H9 (cell line): ENCODE results near the gene AP2M1. TPM values are rescaled to one million over a fixed set of nuclear protein-coding genes. Genes with fewer than 3 reads are reported as not detected.

Experiments
- DNase-seq: peaks from one replicate; pipeline ENCODE4 v3.0.0-alpha.2; 2017
- H2AFZ ChIP-seq: one replicate; pipeline ENCODE4 v1.6.1; 2013; ENCODE audit warnings: mild to moderate bottlenecking, low read length, control low read depth, moderate library complexity
- H2AK5ac ChIP-seq: 2 replicates; pipeline ENCODE4 v1.6.1; 2013; ENCODE audit warnings: low read length, control low read depth, mixed read lengths; ENCODE audit not compliant: insufficient read length
- H2BK120ac ChIP-seq: one replicate; pipeline ENCODE4 v1.6.1; 2013; ENCODE audit warnings: low read depth, mild to moderate bottlenecking, low read length, control low read depth, inconsistent platforms; ENCODE audit not compliant: poor library complexity, severe bottlenecking
- H2BK12ac ChIP-seq: 2 replicates; pipeline ENCODE4 v1.6.1; 2013; ENCODE audit warnings: low read length, control low read depth, mixed read lengths, low read depth; ENCODE audit not compliant: insufficient read length
- H2BK15ac ChIP-seq: 2 replicates; pipeline ENCODE4 v1.6.1; 2013; ENCODE audit warnings: low read depth, low read length, control low read depth
- H2BK20ac ChIP-seq: one replicate; pipeline ENCODE4 v1.6.1; 2013; ENCODE audit warnings: low read depth, mild to moderate bottlenecking, low read length, control low read depth, inconsistent platforms; ENCODE audit not compliant: poor library complexity, severe bottlenecking
- H2BK5ac ChIP-seq: 2 replicates; pipeline ENCODE4 v1.6.1; 2013; ENCODE audit warnings: low read length, control low read depth, mixed read lengths; ENCODE audit not compliant: insufficient read length
- H3K14ac ChIP-seq: 2 replicates; pipeline ENCODE4 v1.6.1; 2013; ENCODE audit warnings: low read length, control low read depth; ENCODE audit not compliant: insufficient read depth
- H3K18ac ChIP-seq: 2 replicates; pipeline ENCODE4 v1.6.1; 2013; ENCODE audit warnings: low read depth, mild to moderate bottlenecking, mixed read lengths, low read length, control low read depth; ENCODE audit not compliant: insufficient read length
- H3K23ac ChIP-seq: 2 replicates; pipeline ENCODE4 v1.6.1; 2013; ENCODE audit warnings: low read length, control low read depth, mixed read lengths, low read depth; ENCODE audit not compliant: insufficient read length
- H3K23me2 ChIP-seq: 2 replicates; pipeline ENCODE4 v1.6.1; 2013; ENCODE audit warnings: low read depth, mild to moderate bottlenecking, mixed read lengths, low read length, control low read depth; ENCODE audit not compliant: insufficient read length, poor library complexity, severe bottlenecking
- H3K27ac ChIP-seq: 2 replicates; pipeline ENCODE4 v1.5.1; 2013; ENCODE audit warnings: low read length, control low read depth, mixed read lengths, low read depth; ENCODE audit not compliant: insufficient read length
- H3K27me3 ChIP-seq: 2 replicates; pipeline ENCODE4 v1.6.1; 2013; ENCODE audit warnings: low read length, control low read depth, inconsistent platforms; ENCODE audit not compliant: insufficient read depth
- H3K4ac ChIP-seq: 2 replicates; pipeline ENCODE4 v1.6.1; 2013; ENCODE audit warnings: low read depth, mild to moderate bottlenecking, control low read depth, inconsistent platforms, low read length, moderate library complexity
- H3K4me1 ChIP-seq: 2 replicates; pipeline ENCODE4 v1.6.1; 2013; ENCODE audit warnings: low read length, control low read depth, inconsistent platforms; ENCODE audit not compliant: insufficient read depth
- H3K4me2 ChIP-seq: 2 replicates; pipeline ENCODE4 v1.6.1; 2013; ENCODE audit warnings: low read length, control low read depth, mixed read lengths; ENCODE audit not compliant: insufficient read length, insufficient read depth
- H3K56ac ChIP-seq: 2 replicates; pipeline ENCODE4 v1.6.1; 2013; ENCODE audit warnings: low read depth, mild to moderate bottlenecking, mixed read lengths, low read length, control low read depth; ENCODE audit not compliant: insufficient read length
- H3K79me1 ChIP-seq: 2 replicates; pipeline ENCODE4 v1.6.1; 2013; ENCODE audit warnings: low read depth, mild to moderate bottlenecking, moderate library complexity, low read length, control low read depth, inconsistent platforms; ENCODE audit not compliant: insufficient read depth, poor library complexity, severe bottlenecking
- H3K79me2 ChIP-seq: 2 replicates; pipeline ENCODE4 v1.6.1; 2013; ENCODE audit warnings: low read length, control low read depth, inconsistent platforms; ENCODE audit not compliant: insufficient read depth
- H3K9ac ChIP-seq: 2 replicates; pipeline ENCODE4 v1.6.1; 2013; ENCODE audit warnings: low read length, control low read depth, mixed read lengths; ENCODE audit not compliant: insufficient read length; ENCODE audit errors: extremely low read depth
- H3K9me3 ChIP-seq: one replicate; pipeline ENCODE4 v1.6.1; 2013; ENCODE audit warnings: low read depth, low read length, inconsistent platforms; ENCODE audit not compliant: control insufficient read depth
- H3T11ph ChIP-seq: one replicate; pipeline ENCODE4 v1.6.1; 2013; ENCODE audit warnings: mild to moderate bottlenecking, low read length, control low read depth, inconsistent platforms
- H4K20me1 ChIP-seq: one replicate; pipeline ENCODE4 v1.6.1; 2013; ENCODE audit not compliant: control insufficient read depth, insufficient read length, insufficient read depth
- H4K5ac ChIP-seq: 2 replicates; pipeline ENCODE4 v1.6.1; 2013; ENCODE audit warnings: low read depth, mild to moderate bottlenecking, mixed read lengths, low read length, control low read depth; ENCODE audit not compliant: insufficient read length
- H4K8ac ChIP-seq: replicated peaks from 2 replicates; pipeline ENCODE4 v1.6.1; 2013; ENCODE audit warnings: low read length, control low read depth, mixed read lengths, low read depth; ENCODE audit not compliant: insufficient read length
- H4K91ac ChIP-seq: 2 replicates; pipeline ENCODE4 v1.6.1; 2013; ENCODE audit warnings: low read depth, mild to moderate bottlenecking, moderate library complexity, mixed read lengths, low read length, control low read depth; ENCODE audit not compliant: insufficient read length
- H3K27ac Mint-ChIP-seq, 3 experiments: 2 replicates in 2 of 3; 3 replicates in 1 of 3; pipeline ENCODE4 v1.8.0; 2020 to 2021; ENCODE audit warnings: mixed read lengths in 3 of 3, mild to moderate bottlenecking in 1 of 3, moderate library complexity in 1 of 3
- H3K27me3 Mint-ChIP-seq: 2 replicates; pipeline ENCODE4 v1.8.0; 2021; ENCODE audit warnings: low read depth, mild to moderate bottlenecking, moderate library complexity, mixed read lengths
- H3K36me3 Mint-ChIP-seq, 3 experiments: 2 replicates in 2 of 3; 3 replicates in 1 of 3; pipeline ENCODE4 v1.8.0; 2020 to 2021; ENCODE audit warnings: low read depth in 3 of 3, mixed read lengths in 3 of 3; ENCODE audit not compliant: insufficient read depth in 1 of 3
- H3K4me1 Mint-ChIP-seq, 2 experiments: 2 replicates each; pipeline ENCODE4 v1.8.0; 2020; ENCODE audit warnings: mixed read lengths in 2 of 2
- H3K4me3 Mint-ChIP-seq, 2 experiments: 2 replicates in 1 of 2; 3 replicates in 1 of 2; pipeline ENCODE4 v1.8.0; 2020 to 2021; ENCODE audit warnings: mild to moderate bottlenecking in 2 of 2, mixed read lengths in 2 of 2, moderate library complexity in 1 of 2
- H3K9me3 Mint-ChIP-seq, 2 experiments: 2 replicates in 1 of 2; 3 replicates in 1 of 2; pipeline ENCODE4 v1.8.0; 2020; ENCODE audit warnings: mild to moderate bottlenecking in 2 of 2, mixed read lengths in 2 of 2, moderate library complexity in 1 of 2
- WGBS: extraction: QIAGEN DNeasy Blood & Tissue Kit; methylation state at CpG from one replicate; pipeline ENCODE4 v1.1.7; 2013; ENCODE audit warnings: missing lambda C conversion rate, low lambda C conversion rate, mixed read lengths; ENCODE audit not compliant: insufficient read length; ENCODE audit errors: extremely low coverage; 5-methylcytosine and 5-hydroxymethylcytosine counted together
- total RNA-seq: library from RNA; stranded (reverse); gene quantifications from 2 replicates; pipeline ENCODE4 v1.2.1, GENCODE V29; 2021
- TF ChIP-seq, protein P1 (sequence below): fragments of 200-600 bp; sonication (generic); conservative IDR thresholded peaks from 3 replicates; pipeline ENCODE4 v1.8.0; 2021; ENCODE audit warnings: antibody characterized with exemption, mild to moderate bottlenecking

The AP2M1 gene
- total RNA-seq, 1 experiment from 2014 or later = 443 TPM

DNA sequence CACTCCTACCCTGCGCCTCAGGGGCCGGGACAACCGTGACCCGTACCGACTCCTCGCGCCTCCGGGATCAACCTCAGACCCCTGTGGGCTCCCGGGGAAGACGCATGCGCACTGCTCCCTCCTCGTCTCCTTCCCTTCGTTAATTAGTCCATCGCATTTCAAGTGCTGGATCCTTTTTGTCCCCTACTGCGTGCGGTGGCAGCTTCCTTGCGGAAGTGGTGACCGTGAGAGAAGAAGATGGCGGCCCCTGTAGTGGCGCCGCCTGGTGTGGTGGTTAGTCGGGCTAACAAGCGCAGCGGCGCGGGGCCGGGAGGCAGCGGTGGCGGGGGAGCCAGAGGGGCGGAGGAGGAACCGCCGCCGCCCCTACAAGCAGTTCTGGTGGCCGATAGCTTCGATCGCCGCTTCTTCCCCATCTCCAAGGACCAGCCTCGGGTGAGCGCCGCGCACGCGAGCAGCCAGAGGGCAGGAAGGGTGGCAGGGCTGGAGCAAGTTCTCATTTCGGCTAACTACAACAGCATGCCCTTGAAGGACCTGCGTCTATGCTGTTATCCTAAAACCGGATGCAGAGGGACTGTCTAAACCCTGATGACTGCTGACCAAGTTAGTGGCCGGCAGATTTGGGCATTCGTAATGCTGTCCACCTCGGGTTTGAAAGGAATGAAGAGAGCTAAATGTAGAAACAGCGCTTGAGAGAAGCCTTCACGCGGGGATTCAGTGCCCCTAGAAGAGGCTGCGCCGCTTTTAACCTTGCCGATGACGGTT, 39.3 kb upstream of the AP2M1 start, which contains the start of gene EIF2B5:
EIF2B5 (plus strand) TSS at position 210 of the 762 bp plus-strand sequence; CDS start at position 238, 28 bp downstream.
- no peak within 1 kb of the TSS for H4K8ac ChIP-seq
- no peaks in the 10 kb centered on the region for H3K27me3 ChIP-seq
- no peak within 1 kb of the TSS for H3K27ac ChIP-seq
- H3K23me2 ChIP-seq = peaks cover 13% of the 10 kb centered on the region
- Mint-ChIP-seq H3K4me3 (peak within 1 kb of the TSS; percentile 92 to 97), H3K4me1 (peaks cover 23 to 25% of the 10 kb centered on the region in 2 experiments), H3K27ac (peak within 1 kb of the TSS; percentile 82 to 95 (median 91); a peak in 6 of 7 replicates), H3K9me3 (no peaks in the 10 kb centered on the region), H3K27me3 (no peaks in the 10 kb centered on the region; the same call in 1 of the 2 replicates), H3K36me3 (peaks cover 1 to 17% (median 12%) of the 10 kb centered on the region in 3 experiments; a peak in 6 of 7 replicates)
- H3K4me1 ChIP-seq = no peaks in the 10 kb centered on the region
- H2BK15ac ChIP-seq = no peak within 1 kb of the TSS
- H3K79me1 ChIP-seq = no peaks in the 10 kb centered on the region
- no peak within 1 kb of the TSS for H3K23ac ChIP-seq
- TF ChIP-seq, protein P1, sequence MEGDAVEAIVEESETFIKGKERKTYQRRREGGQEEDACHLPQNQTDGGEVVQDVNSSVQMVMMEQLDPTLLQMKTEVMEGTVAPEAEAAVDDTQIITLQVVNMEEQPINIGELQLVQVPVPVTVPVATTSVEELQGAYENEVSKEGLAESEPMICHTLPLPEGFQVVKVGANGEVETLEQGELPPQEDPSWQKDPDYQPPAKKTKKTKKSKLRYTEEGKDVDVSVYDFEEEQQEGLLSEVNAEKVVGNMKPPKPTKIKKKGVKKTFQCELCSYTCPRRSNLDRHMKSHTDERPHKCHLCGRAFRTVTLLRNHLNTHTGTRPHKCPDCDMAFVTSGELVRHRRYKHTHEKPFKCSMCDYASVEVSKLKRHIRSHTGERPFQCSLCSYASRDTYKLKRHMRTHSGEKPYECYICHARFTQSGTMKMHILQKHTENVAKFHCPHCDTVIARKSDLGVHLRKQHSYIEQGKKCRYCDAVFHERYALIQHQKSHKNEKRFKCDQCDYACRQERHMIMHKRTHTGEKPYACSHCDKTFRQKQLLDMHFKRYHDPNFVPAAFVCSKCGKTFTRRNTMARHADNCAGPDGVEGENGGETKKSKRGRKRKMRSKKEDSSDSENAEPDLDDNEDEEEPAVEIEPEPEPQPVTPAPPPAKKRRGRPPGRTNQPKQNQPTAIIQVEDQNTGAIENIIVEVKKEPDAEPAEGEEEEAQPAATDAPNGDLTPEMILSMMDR = peak; percentile 36; the same call in 2 of the 3 replicates
- no peaks in the 10 kb centered on the region for H3K9me3 ChIP-seq
- H2BK120ac ChIP-seq = no peak within 1 kb of the TSS
- no peak within 1 kb of the TSS for H4K5ac ChIP-seq
- no peak within 1 kb of the TSS for H2BK5ac ChIP-seq
- peak within 1 kb of the TSS; percentile 98 for H3K4me2 ChIP-seq
- no peak within 1 kb of the TSS for H3K4ac ChIP-seq
- peak within 1 kb of the TSS; percentile 65 for H3K9ac ChIP-seq
- no peak within 1 kb of the TSS for H3K18ac ChIP-seq
- H3T11ph ChIP-seq = no peak within 1 kb of the TSS
- H2BK20ac ChIP-seq = no peak within 1 kb of the TSS
- H2AK5ac ChIP-seq = no peak within 1 kb of the TSS
- no peak within 1 kb of the TSS for H2BK12ac ChIP-seq
- no peak within 1 kb of the TSS for H4K91ac ChIP-seq
- H2AFZ ChIP-seq = no peak within 1 kb of the TSS
- no peaks in the 10 kb centered on the region; the same call in 1 of the 2 replicates for H3K79me2 ChIP-seq
- peak; percentile 91 for DNase-seq
- no peaks in the 10 kb centered on the region for H4K20me1 ChIP-seq
- H3K56ac ChIP-seq = no peak within 1 kb of the TSS
- no CpG with 5 or more reads among the region's 56 CpGs for WGBS
- H3K14ac ChIP-seq = peak within 1 kb of the TSS; percentile 54; the same call in 1 of the 2 replicates
